Esophagus (tissue), 2 donors: Measurements from ENCODE around the gene PRAF2. TPM values are rescaled to one million over a fixed set of nuclear protein-coding genes. Genes with fewer than 3 reads are reported as not detected.

Source experiments
- H3K27ac ChIP-seq, 2 donors: one replicate each; pipeline ENCODE4 v1.5.1; 2013; ENCODE audit warnings: low read depth in 2 of 2, mild to moderate bottlenecking in 2 of 2, inconsistent platforms in 1 of 2, low read length in 1 of 2, moderate library complexity in 1 of 2
- H3K27me3 ChIP-seq, 2 donors: one replicate each; pipeline ENCODE4 v1.6.1; 2013; ENCODE audit warnings: low read length in 2 of 2, control low read depth in 1 of 2, mild to moderate bottlenecking in 1 of 2; ENCODE audit not compliant: insufficient read depth in 2 of 2, control insufficient read depth in 1 of 2
- H3K36me3 ChIP-seq, 2 donors: one replicate each; pipeline ENCODE4 v1.6.1; 2013; ENCODE audit warnings: low read length in 1 of 2; ENCODE audit not compliant: control insufficient read depth in 2 of 2, insufficient read depth in 2 of 2
- H3K4me1 ChIP-seq, 2 donors: one replicate each; pipeline ENCODE4 v1.6.1; 2013; ENCODE audit warnings: low read length in 1 of 2; ENCODE audit not compliant: control insufficient read depth in 2 of 2, insufficient read depth in 2 of 2
- H3K4me3 ChIP-seq, 2 donors: one replicate each; pipeline ENCODE4 v1.5.1; 2013; ENCODE audit warnings: low read length in 2 of 2, mild to moderate bottlenecking in 2 of 2, low read depth in 1 of 2, moderate library complexity in 1 of 2
- H3K9me3 ChIP-seq, 2 donors: one replicate each; pipeline ENCODE4 v1.6.1; 2013; ENCODE audit warnings: mild to moderate bottlenecking in 2 of 2, low read depth in 1 of 2, low read length in 1 of 2, moderate library complexity in 1 of 2; ENCODE audit not compliant: control insufficient read depth in 2 of 2, insufficient read depth in 1 of 2
- WGBS, 2 donors: extraction: QIAGEN DNeasy Blood & Tissue Kit; methylation state at CpG; one replicate each; pipeline ENCODE4 v1.1.7; 2013; 5-methylcytosine and 5-hydroxymethylcytosine counted together
- polyA plus RNA-seq, 2 donors: library from polyadenylated mRNA; stranded (reverse); fragments of 200-250 nt; gene quantifications; one replicate each; pipeline ENCODE4 v1.2.3, GENCODE V29; 2013
- donor health status: healthy with polysubstance abuse.
- donor health status: Bipolar disorder and iron deficiency.

PRAF2 gene
- polyA plus RNA-seq, 2 donors = 7.2 to 7.8 TPM

DNA sequence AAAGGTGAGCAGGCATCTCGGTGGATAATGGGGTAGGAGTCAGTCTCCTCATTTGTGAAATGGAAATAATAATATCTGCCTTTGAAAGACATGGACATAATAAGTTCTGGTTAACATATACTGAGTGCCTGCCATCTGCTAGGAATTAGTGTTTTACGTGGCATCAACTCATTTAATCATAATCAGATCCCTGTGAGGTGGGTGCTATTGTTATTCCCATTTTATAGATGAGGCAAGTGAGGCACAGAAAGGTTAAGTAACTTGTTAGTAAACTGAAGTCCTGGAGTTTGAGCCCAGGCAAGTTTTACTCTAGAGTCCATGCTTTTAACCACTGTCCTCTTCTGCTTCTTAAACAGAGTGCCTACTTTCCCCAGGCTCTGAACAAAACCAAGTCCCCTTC is 7.5 kb downstream of the PRAF2 start:
- Histone ChIP-seq H3K9me3 (no peaks in the 10 kb centered on the region), H3K4me3 (no peak overlapping the region), H3K27ac (no peak overlapping the region), H3K36me3 (peaks cover 0 to 17% of the 10 kb centered on the region in 2 donors), H3K4me1 (no peaks in the 10 kb centered on the region), H3K27me3 (no peaks in the 10 kb centered on the region)
- WGBS, 2 donors = 79 to 82% methylated on average over 2 of the region's 2 CpGs

DNA sequence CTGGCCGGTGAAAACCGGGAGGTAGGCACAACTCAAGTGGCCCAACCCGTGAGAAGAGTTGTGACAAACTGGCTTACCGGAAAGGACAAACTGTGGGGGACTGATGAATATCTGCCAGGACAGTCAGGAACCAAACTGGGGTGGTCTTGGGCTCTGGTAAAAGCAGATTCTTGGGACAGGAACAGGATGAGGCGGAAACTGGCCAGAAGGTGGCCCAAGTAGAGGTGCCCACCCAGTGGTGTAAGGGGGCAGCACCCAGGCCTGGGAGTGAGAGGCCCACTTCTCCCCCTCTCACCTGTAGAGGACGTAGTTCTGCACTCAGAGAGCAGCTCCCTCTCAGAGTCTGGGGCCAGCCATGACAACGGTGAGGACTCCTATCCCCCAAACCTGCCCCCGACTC is 9.1 kb downstream of the PRAF2 start:
- H3K36me3 ChIP-seq = peaks cover 0 to 17% of the 10 kb centered on the region in 2 donors
- WGBS, 2 donors = 84 to 85% methylated on average over 8 of the region's 8 CpGs
- no peaks in the 10 kb centered on the region for H3K9me3 ChIP-seq
- H3K4me1 ChIP-seq = no peaks in the 10 kb centered on the region
- no peak overlapping the region for H3K27ac ChIP-seq
- H3K27me3 ChIP-seq = no peaks in the 10 kb centered on the region
- no peak overlapping the region for H3K4me3 ChIP-seq

DNA sequence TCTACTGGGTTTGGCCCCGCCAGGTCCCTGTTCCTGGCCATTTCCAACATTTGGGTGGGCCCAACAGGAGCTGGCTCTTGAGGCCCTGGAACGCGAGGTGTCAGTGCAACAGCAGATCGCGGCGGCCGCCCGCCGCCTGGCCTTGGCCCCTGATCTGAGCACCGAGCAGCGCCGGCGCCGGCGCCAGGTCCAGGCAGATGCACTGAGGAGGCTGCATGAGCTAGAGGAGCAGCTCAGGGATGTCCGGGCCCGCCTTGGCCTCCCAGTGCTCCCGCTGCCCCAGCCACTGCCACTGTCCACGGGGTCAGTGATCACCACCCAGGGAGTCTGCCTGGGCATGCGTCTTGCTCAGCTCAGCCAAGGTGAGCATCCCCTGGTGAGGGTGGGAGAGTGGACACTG is 9.5 kb downstream of the PRAF2 start:
- H3K27me3 ChIP-seq = no peaks in the 10 kb centered on the region
- H3K27ac ChIP-seq = no peak overlapping the region
- H3K36me3 ChIP-seq = peaks cover 0 to 17% of the 10 kb centered on the region in 2 donors
- WGBS, 2 donors = 90 to 92% methylated on average over 17 to 20 of the region's 20 CpGs
- H3K9me3 ChIP-seq = no peaks in the 10 kb centered on the region
- H3K4me1 ChIP-seq = no peaks in the 10 kb centered on the region
- no peak overlapping the region for H3K4me3 ChIP-seq

DNA sequence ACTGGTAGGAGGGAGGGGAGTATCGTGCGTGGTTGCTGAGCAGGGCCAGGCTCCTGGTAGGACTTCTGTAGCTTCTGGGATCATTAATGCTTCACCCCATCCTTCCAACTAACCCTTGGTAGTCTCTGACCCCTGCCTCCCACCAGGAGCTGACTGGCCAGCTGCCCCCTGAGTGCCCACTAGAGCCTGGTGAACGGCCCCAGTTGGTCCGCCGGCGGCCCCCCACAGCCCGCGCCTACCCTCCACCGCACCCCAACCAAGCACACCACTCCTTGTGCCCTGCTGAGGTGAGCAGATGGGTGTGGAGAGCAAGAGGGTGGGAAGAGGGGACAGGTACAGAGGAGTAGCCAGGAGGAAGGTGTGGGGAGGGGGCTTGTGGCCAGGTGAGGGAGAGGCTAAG is 10.1 kb downstream of the PRAF2 start:
- Histone ChIP-seq H3K27me3 (no peaks in the 10 kb centered on the region), H3K36me3 (peaks cover 0 to 14% of the 10 kb centered on the region in 2 donors)
- WGBS, 2 donors = 95% methylated on average over 9 of the region's 9 CpGs

DNA sequence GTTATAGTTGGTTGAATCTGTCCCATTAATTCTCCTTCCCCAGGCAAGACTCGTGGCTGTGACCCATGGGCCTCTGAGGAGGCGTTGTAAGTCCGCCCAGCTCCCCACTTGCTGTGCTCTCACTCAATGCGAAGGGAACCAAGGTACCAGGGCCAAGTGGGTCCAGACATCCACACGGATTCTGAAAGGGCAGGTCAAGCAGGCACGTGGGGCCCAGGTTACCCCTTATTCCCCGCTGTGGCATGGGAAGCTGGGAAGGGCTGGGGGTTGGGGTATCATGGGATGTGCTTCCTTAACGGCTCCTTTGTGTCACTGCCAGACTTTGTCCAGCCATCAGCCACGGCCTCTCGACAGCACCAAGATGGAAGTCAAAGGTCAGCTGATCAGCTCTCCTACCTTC is 11.9 kb downstream of the PRAF2 start:
- Histone ChIP-seq H3K27me3 (no peaks in the 10 kb centered on the region), H3K4me3 (no peak overlapping the region), H3K27ac (no peak overlapping the region), H3K4me1 (no peaks in the 10 kb centered on the region), H3K9me3 (no peaks in the 10 kb centered on the region), H3K36me3 (peaks cover 0 to 11% of the 10 kb centered on the region in 2 donors)
- 67 to 79% methylated on average over 10 of the region's 10 CpGs for WGBS, 2 donors

More for the DNA sequence above, 10.1 kb downstream of the PRAF2 start:
- H3K27ac ChIP-seq = no peak overlapping the region
- no peaks in the 10 kb centered on the region for H3K9me3 ChIP-seq
- no peaks in the 10 kb centered on the region for H3K4me1 ChIP-seq
- H3K4me3 ChIP-seq = no peak overlapping the region

DNA sequence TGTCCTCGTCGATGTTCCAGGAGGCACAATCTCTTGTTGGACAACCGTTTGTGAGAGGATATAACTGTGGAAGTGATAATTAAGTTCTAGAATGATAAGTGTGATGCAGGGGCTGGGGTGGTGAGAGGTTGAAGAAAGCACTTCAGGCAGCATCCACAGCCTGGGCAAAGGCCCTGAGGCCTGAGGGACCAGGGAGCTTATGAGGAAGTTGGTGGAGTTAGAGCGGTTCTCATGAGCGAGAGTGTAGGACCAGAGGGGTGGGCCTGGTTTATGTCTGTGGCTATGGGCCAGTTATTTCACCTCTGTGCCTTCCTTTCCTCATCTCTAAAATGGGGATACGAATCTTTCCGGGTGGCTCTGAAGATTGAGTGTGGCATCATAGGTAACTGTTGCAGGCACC is 12.3 kb downstream of the PRAF2 start:
- Histone ChIP-seq H3K9me3 (no peaks in the 10 kb centered on the region), H3K27ac (no peak overlapping the region), H3K27me3 (no peaks in the 10 kb centered on the region), H3K4me1 (no peaks in the 10 kb centered on the region), H3K36me3 (peaks cover 0 to 11% of the 10 kb centered on the region in 2 donors), H3K4me3 (no peak overlapping the region)
- WGBS, 2 donors = 87 to 90% methylated on average over 7 of the region's 7 CpGs

DNA sequence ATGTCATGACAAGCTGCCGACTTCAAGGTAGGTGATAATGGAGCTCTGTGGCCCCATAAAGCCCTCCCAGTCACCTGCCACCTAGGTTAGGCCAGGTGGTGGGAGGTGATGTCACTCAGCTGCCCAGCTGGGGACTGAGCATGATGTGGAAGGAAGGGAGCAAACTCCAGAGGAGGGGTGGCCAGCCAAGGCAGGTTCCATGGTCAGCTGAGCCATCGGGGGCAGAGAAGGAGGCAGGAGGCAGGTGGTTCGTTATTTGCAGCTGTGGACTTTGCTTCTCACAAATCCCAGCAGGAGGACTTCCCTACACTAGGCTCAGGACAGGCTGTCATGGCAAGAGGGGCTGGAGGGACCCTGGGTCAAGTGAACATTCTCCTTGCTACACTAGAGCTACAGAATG is 12.9 kb downstream of the PRAF2 start:
- Histone ChIP-seq H3K36me3 (peaks cover 0 to 11% of the 10 kb centered on the region in 2 donors), H3K9me3 (no peaks in the 10 kb centered on the region), H3K4me3 (peak overlapping the region; percentile 5 to 48), H3K4me1 (no peaks in the 10 kb centered on the region), H3K27ac (peak overlapping the region in 1 of 2 donors; percentile 35), H3K27me3 (no peaks in the 10 kb centered on the region)
- WGBS, 2 donors = 73 to 76% methylated on average over 3 of the region's 3 CpGs

DNA sequence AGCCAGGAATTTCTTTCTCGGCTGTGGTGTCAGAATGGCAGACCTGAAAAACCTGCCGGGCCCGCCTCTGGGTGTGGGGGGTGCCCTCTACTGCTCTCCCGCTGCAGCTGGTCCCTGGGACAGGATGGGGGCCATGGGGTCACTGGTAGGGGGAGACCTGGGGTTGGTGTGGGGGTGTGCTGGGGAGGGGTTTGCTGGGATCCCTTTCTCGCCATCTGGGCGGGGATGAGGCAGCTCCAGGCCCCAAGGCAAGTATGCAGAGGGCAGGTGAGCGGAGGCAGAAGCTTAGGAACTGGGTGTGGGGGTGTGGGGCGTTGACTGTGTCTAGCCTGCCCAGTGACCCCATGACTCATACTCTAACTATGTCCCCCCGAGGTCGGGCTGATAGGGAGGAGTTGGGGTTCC is 14.1 kb downstream of the PRAF2 start:
- H3K4me1 ChIP-seq = no peaks in the 10 kb centered on the region
- H3K27me3 ChIP-seq = no peaks in the 10 kb centered on the region
- H3K9me3 ChIP-seq = no peaks in the 10 kb centered on the region
- peak overlapping the region; percentile 87 to 89 for H3K27ac ChIP-seq
- H3K4me3 ChIP-seq = peak overlapping the region; percentile 48 to 66
- peaks cover 0 to 11% of the 10 kb centered on the region in 2 donors for H3K36me3 ChIP-seq
- WGBS, 2 donors = 51% methylated on average over 10 of the region's 10 CpGs

DNA sequence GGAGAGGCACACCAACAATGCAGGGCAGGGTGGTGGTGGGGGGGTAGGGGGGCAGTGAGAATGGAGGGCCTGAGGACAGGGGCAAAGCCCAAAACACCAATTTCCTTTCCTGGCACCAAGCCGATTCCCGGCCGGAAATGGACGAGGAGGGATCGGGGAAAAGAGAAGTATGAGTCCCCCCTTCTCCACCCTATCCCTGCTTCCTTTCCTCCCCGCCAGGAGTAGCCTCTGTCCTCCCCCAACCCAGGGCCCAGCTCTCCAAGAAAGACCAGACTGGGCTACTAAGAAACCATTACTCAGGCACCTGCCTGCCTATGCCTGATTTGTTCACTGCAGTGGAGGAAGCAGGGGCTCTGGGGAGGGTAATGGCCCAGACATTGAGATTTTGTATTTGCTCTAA is 14.6 kb downstream of the PRAF2 start:
- Histone ChIP-seq H3K9me3 (no peaks in the 10 kb centered on the region), H3K4me1 (peaks cover 0 to 3% of the 10 kb centered on the region in 2 donors), H3K4me3 (peak overlapping the region; percentile 48 to 66), H3K27ac (peak overlapping the region; percentile 87 to 89), H3K27me3 (no peaks in the 10 kb centered on the region), H3K36me3 (peaks cover 0 to 8% of the 10 kb centered on the region in 2 donors)
- 20 to 68% methylated on average over 4 to 6 of the region's 6 CpGs for WGBS, 2 donors

DNA sequence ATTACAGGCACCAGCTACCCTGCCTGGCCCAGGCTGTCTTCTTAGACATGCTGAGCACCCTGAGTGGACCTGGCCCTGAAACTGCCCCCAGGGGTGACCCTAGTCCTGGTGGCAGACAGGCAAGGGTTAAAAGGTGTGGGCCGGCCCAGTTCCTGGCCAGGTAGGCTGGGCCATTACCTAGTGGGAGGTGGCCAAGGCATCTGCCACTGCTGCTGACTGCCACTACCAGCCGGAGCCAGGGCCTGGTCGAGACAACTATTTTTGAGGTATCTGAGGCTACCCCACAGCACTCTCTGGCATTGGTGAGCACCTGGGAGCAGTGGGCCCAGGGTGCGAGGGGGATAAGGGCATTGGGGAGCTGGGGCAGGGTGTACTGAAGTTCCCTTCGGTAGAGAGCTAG is 15.0 kb downstream of the PRAF2 start, which contains the start of gene CCDC120:
TSS of gene CCDC120 (plus strand) at position 206 of the 400 bp plus-strand sequence. CDS start 3,043 bp downstream, outside the sequence.
- H3K27me3 ChIP-seq = no peaks in the 10 kb centered on the region
- H3K36me3 ChIP-seq = peaks cover 0 to 4% of the 10 kb centered on the region in 2 donors
- peak within 1 kb of the TSS; percentile 87 to 89 for H3K27ac ChIP-seq
- H3K4me1 ChIP-seq = peaks cover 0 to 3% of the 10 kb centered on the region in 2 donors
- H3K9me3 ChIP-seq = no peaks in the 10 kb centered on the region
- H3K4me3 ChIP-seq = peak within 1 kb of the TSS; percentile 48 to 66
- WGBS, 2 donors = 35 to 51% methylated on average over 5 of the region's 5 CpGs
